Endothelial cell of umbilical vein (primary cell): ENCODE data around the gene NFS1. TPM values are rescaled to one million over a fixed set of nuclear protein-coding genes. Genes with fewer than 3 reads are reported as not detected.

Source experiments
- BruUV-seq: library from RNA; stranded (reverse); fragments of 400-500 nt; replicated peaks from 2 replicates; lab custom pipeline; 2021; lab: Mats Ljungman, UMichigan
- CTCF ChIA-PET: fragments of 300-600, 350-600 bp; sonication (Branson Sonifier 250); formaldehyde crosslinking; loops from one replicate; lab custom pipeline; 2021; ENCODE audit warnings: antibody characterized with exemption, inconsistent platforms; lab: Charles Lee
- POLR2A ChIA-PET: fragments of 300-600, 350-600 bp; sonication (Branson Sonifier 250); formaldehyde crosslinking; loops from one replicate; lab custom pipeline; 2021; ENCODE audit warnings: antibody characterized with exemption, inconsistent platforms; lab: Charles Lee
- DNase-seq: peaks from one replicate; pipeline ENCODE4 v3.0.0-alpha.2; 2011; ENCODE audit warnings: low read depth, low spot score
- FAIRE-seq: peaks from 2 replicates; lab custom pipeline; 2011; peaks lifted over from hg19 to GRCh38; lab: Jason Lieb, UNC
- H2AFZ ChIP-seq: 2 replicates; pipeline ENCODE4 v1.6.0; 2012; ENCODE audit warnings: low read depth, low read length, control low read depth, inconsistent platforms
- H3K27ac ChIP-seq: 2 replicates; pipeline ENCODE4 v1.5.1; 2011; ENCODE audit warnings: low read depth, mild to moderate bottlenecking, control low read depth, low read length, moderate library complexity; ENCODE audit not compliant: insufficient read depth
- H3K27me3 ChIP-seq, 2 experiments: 2 replicates each; pipeline versions ENCODE4 v1.6.0 to v1.6.1; 2011; ENCODE audit warnings: low read length in 2 of 2, mixed read lengths in 1 of 2; ENCODE audit not compliant: control insufficient read depth in 2 of 2, insufficient read depth in 2 of 2
- H3K36me3 ChIP-seq, 2 experiments: 2 replicates in 1 of 2; 3 replicates in 1 of 2; pipeline ENCODE4 v1.5.1; 2011; ENCODE audit warnings: low read length in 2 of 2, mild to moderate bottlenecking in 1 of 2, moderate library complexity in 1 of 2; ENCODE audit not compliant: control insufficient read depth in 2 of 2, insufficient read depth in 2 of 2; ENCODE audit errors: extremely low read depth in 1 of 2
- H3K4me1 ChIP-seq: 3 replicates; pipeline ENCODE4 v1.5.1; 2011; ENCODE audit warnings: mild to moderate bottlenecking, low read length; ENCODE audit not compliant: control insufficient read depth, insufficient read depth; ENCODE audit errors: extremely low read depth
- H3K4me2 ChIP-seq: 2 replicates; pipeline ENCODE4 v1.6.1; 2011; ENCODE audit warnings: low read length, control low read depth, mixed read lengths; ENCODE audit not compliant: insufficient read depth
- H3K4me3 ChIP-seq, 3 experiments: fragments of 200-600 bp in 1 of 3; sonication (generic), shearing (Covaris generic) in 1 of 3; replicated peaks in 1 of 3; 2 replicates each; pipeline ENCODE4 v1.5.1; 2011 to 2016; ENCODE audit warnings: control low read depth in 3 of 3, low read length in 3 of 3, mild to moderate bottlenecking in 2 of 3, inconsistent platforms in 1 of 3, low read depth in 1 of 3, moderate library complexity in 1 of 3; ENCODE audit not compliant: insufficient read depth in 1 of 3
- H3K79me2 ChIP-seq: 2 replicates; pipeline ENCODE4 v1.6.0; 2012; ENCODE audit warnings: low read length, inconsistent platforms; ENCODE audit not compliant: control insufficient read depth, insufficient read depth
- H3K9ac ChIP-seq: replicated peaks from 2 replicates; pipeline ENCODE3; 2011; ENCODE audit warnings: low read length, control low read depth; ENCODE audit not compliant: insufficient read depth; ENCODE audit errors: extremely low read depth
- H3K9me1 ChIP-seq: replicated peaks from 3 replicates; pipeline ENCODE4 v1.6.0; 2011; ENCODE audit warnings: mild to moderate bottlenecking, low read length; ENCODE audit not compliant: control insufficient read depth, insufficient read depth; ENCODE audit errors: extremely low read depth
- H3K9me3 ChIP-seq: replicated peaks from 2 replicates; pipeline ENCODE4 v1.5.1; 2012; ENCODE audit warnings: low read length, inconsistent platforms; ENCODE audit not compliant: control insufficient read depth, insufficient read depth
- H4K20me1 ChIP-seq: replicated peaks from 2 replicates; pipeline ENCODE3; 2011; ENCODE audit warnings: mild to moderate bottlenecking, low read length; ENCODE audit not compliant: control insufficient read depth, insufficient read depth; ENCODE audit errors: extremely low read depth
- CTCF ChIP-seq, 2 donors: IDR thresholded peaks; 1 replicate in 1 of 2; 2 replicates in 1 of 2; pipeline ENCODE4 v1.5.1; 2011; ENCODE audit warnings: low read length in 2 of 2, mild to moderate bottlenecking in 2 of 2, moderate library complexity in 2 of 2, control low read depth in 1 of 2, inconsistent platforms in 1 of 2, low read depth in 1 of 2; ENCODE audit not compliant: insufficient read depth in 1 of 2; ENCODE audit errors: extremely low read depth in 1 of 2
- EZH2 ChIP-seq: IDR thresholded peaks from 2 replicates; pipeline ENCODE4 v1.6.1; 2012; ENCODE audit warnings: borderline replicate concordance, low read depth, mild to moderate bottlenecking, moderate library complexity, low read length, inconsistent platforms; ENCODE audit not compliant: severe bottlenecking
- FOS ChIP-seq: IDR thresholded peaks from 2 replicates; pipeline ENCODE4 v1.6.1; 2011; ENCODE audit warnings: mild to moderate bottlenecking, low read length, moderate library complexity, borderline replicate concordance; ENCODE audit not compliant: insufficient read depth
- GATA2 ChIP-seq: IDR thresholded peaks from 2 replicates; pipeline ENCODE4 v1.7.0; 2011; ENCODE audit warnings: low read depth, mild to moderate bottlenecking, moderate library complexity, mixed read lengths, low read length; ENCODE audit not compliant: insufficient read length, insufficient read depth
- JUN ChIP-seq: IDR thresholded peaks from 2 replicates; pipeline ENCODE4 v1.6.1; 2011; ENCODE audit warnings: borderline replicate concordance, low read depth; ENCODE audit not compliant: insufficient read length, insufficient read depth
- MAX ChIP-seq: IDR thresholded peaks from 2 replicates; pipeline ENCODE4 v1.6.1; 2011; ENCODE audit not compliant: insufficient read depth, insufficient read length
- MYC ChIP-seq: IDR thresholded peaks from one replicate; pipeline ENCODE4 v1.6.1; 2011; ENCODE audit warnings: mild to moderate bottlenecking, low read depth, low read length
- POLR2AphosphoS5 ChIP-seq: IDR thresholded peaks from 2 replicates; pipeline ENCODE4 v1.6.1; 2012; ENCODE audit warnings: low read depth, mild to moderate bottlenecking, control low read depth, low read length, moderate library complexity; ENCODE audit not compliant: insufficient read depth
- dilution Hi-C: fragments of 300-500 bp; cut with MboI; formaldehyde crosslinking; loops from one replicate; pipeline ENCODE4 v1.15.0; 2019; ENCODE audit warnings: low sequenced_read_pairs; ENCODE audit not compliant: extremely low pct_ligation_motif_present
- intact Hi-C: fragments of 100-400 bp; cut with micrococcal nuclease; formaldehyde crosslinking; loops from one replicate; pipeline ENCODE4 v1.10.0; 2022
- polyA plus RNA-seq, 4 experiments: library from polyadenylated mRNA; depleted of rRNA in 3 of 4; stranded (reverse) in 3 of 4; unstranded in 1 of 4; fragments of >200 nt; gene quantifications; 2 replicates each; pipeline versions ENCODE4 v1.2.1 to v1.2.3, GENCODE V29; 2011 to 2012; ENCODE audit warnings: missing spikeins in 1 of 4
- total RNA-seq: library from RNA; stranded (reverse); gene quantifications from 2 replicates; pipeline ENCODE4 v1.2.3, GENCODE V29; 2021

The NFS1 gene
- total and polyA plus RNA-seq, 2 donors (not counting 3 experiments of a cell fraction or from before 2014, with no cell fraction given): 25.1 to 28.4 TPM

GRCh38 chr20:35734374-35734773 lies 35.2 kb upstream of the NFS1 start:
- DNase-seq (no peak), FAIRE-seq (no peak)
- no peak overlapping the region for H3K4me2 ChIP-seq
- H3K4me3 ChIP-seq: no peak overlapping the region
- H3K79me2 ChIP-seq: peaks cover 99% of the 10 kb centered on the region
- no peak overlapping the region for H3K27ac ChIP-seq
- peaks cover 48% of the 10 kb centered on the region for H4K20me1 ChIP-seq
- no peak for TF ChIP-seq MAX
- TF ChIP-seq EZH2: no peak
- no peak for TF ChIP-seq FOS
- no peak for TF ChIP-seq MYC
- no peak for TF ChIP-seq GATA2
- TF ChIP-seq CTCF (IDR thresholded peaks at IDR 0.05; ENCODE audit: extremely low read depth in 1 of 2, insufficient read depth in 1 of 2, low read depth in 1 of 2, low read length in 2 of 2): no peak
- no peak for TF ChIP-seq JUN
- no peak for TF ChIP-seq POLR2AphosphoS5
- intact Hi-C loops (loop anchor here (2.0 to 5.0 kb wide), 2 partner anchors 14 to 38 kb away; partner anchors contain the start of gene PHF20), dilution Hi-C loops (no loop called here)
- POLR2A ChIA-PET: interaction anchor here (1.0 kb wide), 3 partner anchors 9 to 61 kb away, joined by 3 read pairs; no protein-coding TSS in a partner anchor
- H2AFZ ChIP-seq: no peak overlapping the region
- no TSS peak for BruUV-seq
- H3K36me3 ChIP-seq: peaks cover 35 to 64% of the 10 kb centered on the region in 2 experiments
- no peak overlapping the region for H3K9ac ChIP-seq
- H3K9me1 ChIP-seq: no peaks in the 10 kb centered on the region
- CTCF ChIA-PET: no interaction called here
- H3K9me3 ChIP-seq: no peaks in the 10 kb centered on the region
- H3K27me3 ChIP-seq: no peaks in the 10 kb centered on the region
- peaks cover 21% of the 10 kb centered on the region for H3K4me1 ChIP-seq
